ENCODE results near the gene HDAC11.

DNA sequence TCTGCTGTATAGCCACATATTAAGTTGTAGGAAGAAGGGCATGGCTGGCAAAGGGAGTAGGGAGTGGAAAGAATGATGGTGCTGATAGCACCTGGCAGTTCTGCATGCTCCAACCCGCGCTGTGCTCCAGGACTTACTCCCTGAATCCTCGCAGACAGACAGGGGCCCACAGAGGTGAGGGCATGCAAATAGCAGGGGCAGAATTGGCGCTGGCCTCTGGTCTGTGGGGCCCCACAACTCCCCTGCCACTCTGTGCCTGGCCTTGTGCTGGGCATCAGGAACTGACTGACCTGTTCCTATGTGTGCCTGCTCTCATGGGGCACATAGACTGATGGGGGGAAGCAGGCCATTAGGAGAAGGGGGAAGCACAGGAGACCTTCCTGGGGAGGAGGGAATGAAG is 20.9 kb downstream of the HDAC11 start:
- TF ChIP-seq POLR2A (IDR thresholded peaks at IDR 0.05; ENCODE audit: low read depth, low read length) (no peak), CTCF (conservative IDR thresholded peaks at IDR 0.05; ENCODE audit: low read depth, low read length) (no peak), BHLHE40 (IDR thresholded peaks at IDR 0.05; ENCODE audit: low read depth, low read length) (no peak), SMC3 (IDR thresholded peaks at IDR 0.05; ENCODE audit: low read depth, low read length) (no peak), CHD1 (IDR thresholded peaks at IDR 0.05; ENCODE audit: low read depth, low read length) (no peak), MXI1 (IDR thresholded peaks at IDR 0.05; ENCODE audit: borderline replicate concordance, low read depth, low read length) (no peak), RAD21 (IDR thresholded peaks at IDR 0.05; ENCODE audit: low read length) (no peak)

All from IMR-90 (cell line).